Fibroblast of lung (primary cell): ENCODE results near the gene CHD2. TPM values are rescaled to one million over a fixed set of nuclear protein-coding genes. Genes with fewer than 3 reads are reported as not detected.
A peak's percentile ranks its signal among the peaks of the same experiment; 100 is the strongest.

ENCODE experiments used
- DNase-seq, 2 donors: peaks; one replicate each; pipeline versions ENCODE4 v3.0.0 to v3.0.0-alpha.2; 2010; ENCODE audit warnings: low read depth in 2 of 2
- H2AFZ ChIP-seq: 2 replicates; pipeline ENCODE4 v1.5.1; 2012; ENCODE audit warnings: low read length, control low read depth, inconsistent platforms
- H3K27ac ChIP-seq: 2 replicates; pipeline ENCODE4 v1.5.1; 2011; ENCODE audit warnings: low read length, control low read depth; ENCODE audit not compliant: insufficient read depth
- H3K27me3 ChIP-seq: 2 replicates; pipeline ENCODE4 v1.5.1; 2011; ENCODE audit warnings: mild to moderate bottlenecking, low read length; ENCODE audit not compliant: control insufficient read depth, insufficient read depth
- H3K36me3 ChIP-seq: 2 replicates; pipeline ENCODE4 v1.5.1; 2011; ENCODE audit warnings: low read length; ENCODE audit not compliant: control insufficient read depth, insufficient read depth
- H3K4me1 ChIP-seq: 2 replicates; pipeline ENCODE4 v1.5.1; 2011; ENCODE audit warnings: low read length; ENCODE audit not compliant: control insufficient read depth, insufficient read depth; ENCODE audit errors: extremely low read depth
- H3K4me2 ChIP-seq: 2 replicates; pipeline ENCODE4 v1.5.1; 2011; ENCODE audit warnings: low read length, control low read depth; ENCODE audit not compliant: insufficient read depth; ENCODE audit errors: extremely low read depth
- H3K4me3 ChIP-seq, 4 experiments: fragments of 200-600 bp in 1 of 4; sonication (generic) in 1 of 4; replicated peaks in 1 of 4; 2 replicates each; pipeline ENCODE4 v1.5.1; 2011 to 2016; ENCODE audit warnings: low read length in 4 of 4, low read depth in 3 of 4, mild to moderate bottlenecking in 3 of 4, control low read depth in 2 of 4, inconsistent platforms in 1 of 4, mixed read lengths in 1 of 4; ENCODE audit not compliant: insufficient read depth in 1 of 4; ENCODE audit errors: control extremely low read depth in 1 of 4
- H3K79me2 ChIP-seq: 2 replicates; pipeline ENCODE4 v1.5.1; 2012; ENCODE audit warnings: mild to moderate bottlenecking, low read length, inconsistent platforms; ENCODE audit not compliant: control insufficient read depth, insufficient read depth
- H3K9ac ChIP-seq: 2 replicates; pipeline ENCODE4 v1.5.1; 2011; ENCODE audit warnings: mild to moderate bottlenecking, low read length, control low read depth; ENCODE audit not compliant: insufficient read depth
- H3K9me3 ChIP-seq: 2 replicates; pipeline ENCODE4 v1.5.1; 2012; ENCODE audit warnings: low read depth, low read length; ENCODE audit not compliant: control insufficient read depth, insufficient read depth
- H4K20me1 ChIP-seq: 2 replicates; pipeline ENCODE4 v1.5.1; 2011; ENCODE audit warnings: low read length; ENCODE audit not compliant: control insufficient read depth, insufficient read depth; ENCODE audit errors: extremely low read depth
- CTCF ChIP-seq, 2 donors: IDR thresholded peaks in 1 of 2; conservative IDR thresholded peaks in 1 of 2; 1 replicate in 1 of 2; 2 replicates in 1 of 2; pipeline ENCODE4 v1.5.1; 2011 to 2012; ENCODE audit warnings: low read length in 2 of 2, control low read depth in 1 of 2, inconsistent platforms in 1 of 2, low read depth in 1 of 2, mild to moderate bottlenecking in 1 of 2
- EZH2 ChIP-seq: IDR thresholded peaks from 2 replicates; pipeline ENCODE4 v1.5.1; 2012; ENCODE audit warnings: low read length, control low read depth, mild to moderate bottlenecking; ENCODE audit errors: missing control alignments
- polyA plus RNA-seq, 2 donors: library from polyadenylated mRNA; depleted of rRNA in 1 of 2; stranded (reverse) in 1 of 2; unstranded in 1 of 2; fragments of >200 nt; gene quantifications; 2 replicates each; pipeline ENCODE4 v1.2.1, GENCODE V29; 2011 to 2012; ENCODE audit warnings: missing spikeins in 1 of 2
- total RNA-seq: library from RNA; depleted of rRNA; stranded (reverse); fragments of >200 nt; gene quantifications from 2 replicates; pipeline ENCODE4 v1.2.1, GENCODE V29; 2014

CHD2 gene
- total and polyA plus RNA-seq, 2 donors (not counting 1 experiment from before 2014, with no cell fraction given), result 36.5 to 92.5 TPM

GRCh38 chr15:92907896-92908712 is 8.0 kb downstream of the CHD2 start:
- H3K4me1 ChIP-seq, result peaks cover 24% of the 10 kb centered on the region
- no peaks in the 10 kb centered on the region for H4K20me1 ChIP-seq
- no peaks in the 10 kb centered on the region for H3K27me3 ChIP-seq
- peak overlapping the region; percentile 99 for H3K4me2 ChIP-seq
- H3K27ac ChIP-seq, result peak overlapping the region; percentile 97
- no peaks in the 10 kb centered on the region for H3K36me3 ChIP-seq
- no peak overlapping the region for H3K9ac ChIP-seq
- peak overlapping the region in 2 of 4 experiments; percentile 70 to 96 for H3K4me3 ChIP-seq
- no peaks in the 10 kb centered on the region for H3K9me3 ChIP-seq
- H2AFZ ChIP-seq, result no peak overlapping the region
- TF ChIP-seq CTCF (conservative IDR thresholded peaks at IDR 0.05 in 1 of 2, IDR thresholded peaks at IDR 0.05 in 1 of 2; ENCODE audit: low read depth in 1 of 2, low read length in 2 of 2), result no peak
- TF ChIP-seq EZH2, result no peak
- H3K79me2 ChIP-seq, result peaks cover 94% of the 10 kb centered on the region
- DNase-seq, result peak; percentile 66 to 94

- DNase-seq, result no peak
- H2AFZ ChIP-seq, result no peak overlapping the region
- H3K79me2 ChIP-seq, result peaks cover 94% of the 10 kb centered on the region
- peak overlapping the region in 1 of 4 experiments; percentile 96 for H3K4me3 ChIP-seq
- H4K20me1 ChIP-seq, result no peaks in the 10 kb centered on the region
- peaks cover 24% of the 10 kb centered on the region for H3K4me1 ChIP-seq
- H3K4me2 ChIP-seq, result peak overlapping the region; percentile 17
- TF ChIP-seq CTCF (conservative IDR thresholded peaks at IDR 0.05 in 1 of 2, IDR thresholded peaks at IDR 0.05 in 1 of 2; ENCODE audit: low read depth in 1 of 2, low read length in 2 of 2) (no peak), EZH2 (no peak)
- H3K27me3 ChIP-seq, result no peaks in the 10 kb centered on the region
- peak overlapping the region; percentile 27 for H3K27ac ChIP-seq
- H3K9me3 ChIP-seq, result no peaks in the 10 kb centered on the region
- H3K36me3 ChIP-seq, result no peaks in the 10 kb centered on the region
- H3K9ac ChIP-seq, result no peak overlapping the region
Observed at GRCh38 chr15:92908713-92909057, 8.6 kb downstream of the CHD2 start.

- DNase-seq, result peak in 1 of 2 donors; percentile 78
- Histone ChIP-seq H3K4me3 (no peak overlapping the region), H3K27me3 (no peaks in the 10 kb centered on the region), H3K9ac (no peak overlapping the region), H3K36me3 (no peaks in the 10 kb centered on the region), H3K9me3 (no peaks in the 10 kb centered on the region), H2AFZ (no peak overlapping the region), H3K4me1 (peaks cover 27% of the 10 kb centered on the region), H4K20me1 (no peaks in the 10 kb centered on the region), H3K79me2 (peaks cover 96% of the 10 kb centered on the region), H3K27ac (peak overlapping the region; percentile 27), H3K4me2 (peak overlapping the region; percentile 36)
- TF ChIP-seq EZH2 (no peak), CTCF (conservative IDR thresholded peaks at IDR 0.05 in 1 of 2, IDR thresholded peaks at IDR 0.05 in 1 of 2; ENCODE audit: low read depth in 1 of 2, low read length in 2 of 2) (no peak)
Observed at GRCh38 chr15:92909136-92909781, 9.1 kb downstream of the CHD2 start.
